Mucosa of stomach (tissue), 1 donor: ENCODE results near the gene RGL2.

Source experiments
- H3K27me3 ChIP-seq: one replicate; pipeline ENCODE4 v1.7.0; 2013; ENCODE audit warnings: mild to moderate bottlenecking, low read length; ENCODE audit not compliant: control insufficient read depth, insufficient read depth
- H3K36me3 ChIP-seq: one replicate; pipeline ENCODE4 v1.7.0; 2013; ENCODE audit warnings: low read length; ENCODE audit not compliant: control insufficient read depth, insufficient read depth
- H3K4me1 ChIP-seq: one replicate; pipeline ENCODE4 v1.7.0; 2013; ENCODE audit warnings: mild to moderate bottlenecking, low read length; ENCODE audit not compliant: control insufficient read depth, insufficient read depth
- H3K4me3 ChIP-seq: one replicate; pipeline ENCODE4 v1.7.0; 2013; ENCODE audit warnings: low read length
- H3K9ac ChIP-seq: one replicate; pipeline ENCODE4 v1.7.0; 2013; ENCODE audit warnings: mild to moderate bottlenecking, low read length, moderate library complexity
- H3K9me3 ChIP-seq: one replicate; pipeline ENCODE4 v1.7.0; 2013; ENCODE audit warnings: mild to moderate bottlenecking, low read length, moderate library complexity; ENCODE audit not compliant: control insufficient read depth
- donor health status: Pancreatic carcinoma.

RGL2 gene

DNA sequence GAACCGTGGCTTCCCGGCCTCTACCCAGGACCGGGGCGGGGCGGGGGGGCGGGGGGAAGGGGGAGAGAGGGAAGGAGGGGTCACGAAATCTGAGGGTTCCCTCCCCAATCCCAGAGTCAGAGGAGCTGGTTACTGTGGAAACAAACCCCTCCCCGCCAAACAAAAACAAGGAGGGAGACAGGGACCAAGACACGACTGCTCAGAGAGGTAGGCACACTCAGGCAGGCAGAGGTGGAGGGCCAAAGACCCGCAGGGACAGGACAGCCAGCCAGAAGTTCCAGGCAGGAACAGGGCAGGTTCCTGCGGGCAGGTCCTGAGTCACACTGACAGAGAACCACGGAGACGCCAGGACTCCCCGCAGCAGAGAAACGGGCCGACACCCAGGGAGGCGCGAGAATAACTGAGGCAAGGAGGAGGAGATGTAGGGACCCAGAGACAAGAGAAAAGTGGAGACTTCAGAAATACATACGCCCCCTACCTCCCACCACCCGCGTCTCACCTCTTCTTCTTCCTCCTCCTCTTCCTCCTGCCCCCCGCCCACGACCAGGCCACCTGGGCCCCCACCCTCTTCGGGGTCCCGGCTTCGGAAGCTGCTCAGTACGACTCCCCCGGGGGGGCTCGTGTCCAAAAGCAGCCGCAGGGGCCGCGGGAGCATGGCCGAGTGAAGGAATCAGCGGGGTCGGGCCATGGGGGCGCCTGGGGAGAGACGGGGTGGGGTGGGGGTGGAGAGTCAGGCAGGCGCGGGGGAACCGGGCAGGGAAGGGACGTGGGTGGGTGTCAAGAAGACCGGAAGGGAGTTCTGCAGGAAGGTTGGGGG is 578 bp downstream of the RGL2 start:
- no peaks in the 10 kb centered on the region for H3K9me3 ChIP-seq
- peaks cover 7% of the 10 kb centered on the region for H3K36me3 ChIP-seq
- peak overlapping the region; percentile 95 for H3K9ac ChIP-seq
- peak overlapping the region; percentile 50 for H3K4me3 ChIP-seq
- H3K4me1 ChIP-seq = peaks cover 8% of the 10 kb centered on the region
- H3K27me3 ChIP-seq = no peaks in the 10 kb centered on the region

DNA sequence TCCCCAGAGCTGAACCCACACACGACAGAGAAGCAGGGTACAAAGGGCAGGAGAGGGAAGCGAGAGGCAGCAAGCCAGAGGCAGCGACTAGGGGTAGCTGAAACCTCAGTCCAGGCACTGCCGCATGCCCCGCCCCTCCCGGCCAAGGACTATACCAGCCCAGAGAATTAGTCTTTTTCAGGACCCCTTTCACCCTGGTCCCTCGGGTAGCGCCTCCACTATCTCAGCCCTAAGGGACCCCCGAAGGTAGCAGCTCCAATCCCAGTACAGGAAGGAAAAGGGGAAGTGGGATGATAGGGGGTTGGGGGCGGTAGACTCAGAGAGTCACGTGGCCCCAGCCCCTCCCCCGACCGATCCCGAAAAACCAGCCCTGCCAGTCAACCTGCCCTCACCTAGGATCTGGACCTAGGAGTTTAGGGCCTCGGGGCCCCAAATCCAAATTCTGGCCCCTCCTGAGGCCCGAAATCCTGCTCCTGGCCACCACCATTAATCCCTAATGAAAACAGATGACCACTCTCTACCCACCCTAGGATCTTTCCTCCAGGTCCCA is 1.3 kb downstream of the RGL2 start:
- H3K9me3 ChIP-seq = no peaks in the 10 kb centered on the region
- no peaks in the 10 kb centered on the region for H3K27me3 ChIP-seq
- H3K9ac ChIP-seq = peak overlapping the region; percentile 65
- peaks cover 8% of the 10 kb centered on the region for H3K4me1 ChIP-seq
- H3K36me3 ChIP-seq = peaks cover 7% of the 10 kb centered on the region
- no peak overlapping the region for H3K4me3 ChIP-seq

DNA sequence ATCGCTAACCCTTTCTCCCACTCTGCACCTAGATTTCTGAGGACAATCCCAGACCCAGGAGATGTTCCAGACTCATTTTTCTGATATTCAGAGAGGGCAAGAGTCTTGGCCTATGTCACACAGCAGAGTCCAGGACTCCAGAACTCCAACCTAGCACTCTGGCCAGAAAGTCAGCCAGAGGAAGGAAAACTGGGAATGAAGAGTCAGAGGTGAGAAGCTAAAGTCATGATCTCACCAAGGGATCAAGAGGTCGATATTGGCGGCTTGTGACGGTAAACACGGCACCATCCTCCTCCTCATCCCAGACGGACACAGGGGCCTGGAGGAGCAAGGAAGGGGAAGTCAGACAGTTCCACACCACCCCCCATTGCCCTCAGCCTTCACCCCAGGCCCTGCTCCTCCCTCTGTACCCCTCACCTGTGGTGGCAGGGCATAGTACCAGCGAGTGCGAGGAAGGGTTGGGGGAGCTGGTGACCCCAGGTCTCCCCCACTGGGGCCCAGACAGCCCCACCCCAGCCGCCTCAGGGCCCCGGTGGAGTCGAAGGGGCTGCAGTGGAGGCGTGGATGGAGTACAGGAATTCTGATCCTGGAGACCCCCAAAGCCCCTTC is 1.8 kb downstream of the RGL2 start:
- Histone ChIP-seq H3K4me3 (no peak overlapping the region), H3K4me1 (peaks cover 8% of the 10 kb centered on the region)

DNA sequence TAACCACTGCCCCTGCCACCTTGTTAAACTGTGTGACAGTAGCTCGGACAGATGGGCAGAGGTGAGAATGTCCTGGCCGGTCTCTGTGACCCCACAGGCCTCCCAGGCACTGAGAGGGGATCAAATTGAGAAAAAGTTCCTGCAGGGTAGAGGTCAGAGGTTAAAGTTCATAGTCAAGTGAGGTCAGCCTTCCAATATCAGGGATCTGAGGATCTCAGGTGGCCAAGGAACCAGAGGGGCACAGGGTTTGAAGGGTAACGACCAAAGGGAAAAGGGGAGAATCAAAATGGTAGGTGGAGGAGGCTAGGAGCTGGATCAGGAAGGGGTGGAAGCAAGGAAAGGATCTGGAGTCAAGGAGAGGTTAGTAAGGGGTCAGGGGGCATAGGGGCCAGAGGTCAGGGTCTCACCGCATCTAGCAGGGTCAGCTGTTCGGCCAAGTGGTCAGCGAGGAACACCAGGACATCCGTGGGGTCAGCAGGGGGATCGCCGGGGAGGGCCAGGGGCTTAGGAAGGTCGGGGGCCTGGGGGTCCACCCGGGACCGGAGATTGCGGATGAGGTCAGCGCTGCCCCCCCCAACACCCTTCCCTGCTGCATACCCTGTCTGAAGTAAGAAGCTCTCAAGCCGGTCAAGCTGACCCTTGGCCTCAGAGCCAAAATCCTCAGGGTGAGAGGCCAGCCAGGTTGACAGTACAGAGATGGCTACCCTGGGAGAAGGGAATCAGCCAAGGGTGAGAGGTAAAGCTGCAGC is 2.9 kb downstream of the RGL2 start:
- Histone ChIP-seq H3K4me1 (peaks cover 8% of the 10 kb centered on the region), H3K9ac (no peak overlapping the region), H3K4me3 (no peak overlapping the region), H3K9me3 (no peaks in the 10 kb centered on the region), H3K36me3 (peaks cover 7% of the 10 kb centered on the region), H3K27me3 (no peaks in the 10 kb centered on the region)

More for the DNA sequence above, 1.8 kb downstream of the RGL2 start:
- Histone ChIP-seq H3K9ac (peak overlapping the region; percentile 65), H3K36me3 (peaks cover 7% of the 10 kb centered on the region), H3K9me3 (no peaks in the 10 kb centered on the region), H3K27me3 (no peaks in the 10 kb centered on the region)

DNA sequence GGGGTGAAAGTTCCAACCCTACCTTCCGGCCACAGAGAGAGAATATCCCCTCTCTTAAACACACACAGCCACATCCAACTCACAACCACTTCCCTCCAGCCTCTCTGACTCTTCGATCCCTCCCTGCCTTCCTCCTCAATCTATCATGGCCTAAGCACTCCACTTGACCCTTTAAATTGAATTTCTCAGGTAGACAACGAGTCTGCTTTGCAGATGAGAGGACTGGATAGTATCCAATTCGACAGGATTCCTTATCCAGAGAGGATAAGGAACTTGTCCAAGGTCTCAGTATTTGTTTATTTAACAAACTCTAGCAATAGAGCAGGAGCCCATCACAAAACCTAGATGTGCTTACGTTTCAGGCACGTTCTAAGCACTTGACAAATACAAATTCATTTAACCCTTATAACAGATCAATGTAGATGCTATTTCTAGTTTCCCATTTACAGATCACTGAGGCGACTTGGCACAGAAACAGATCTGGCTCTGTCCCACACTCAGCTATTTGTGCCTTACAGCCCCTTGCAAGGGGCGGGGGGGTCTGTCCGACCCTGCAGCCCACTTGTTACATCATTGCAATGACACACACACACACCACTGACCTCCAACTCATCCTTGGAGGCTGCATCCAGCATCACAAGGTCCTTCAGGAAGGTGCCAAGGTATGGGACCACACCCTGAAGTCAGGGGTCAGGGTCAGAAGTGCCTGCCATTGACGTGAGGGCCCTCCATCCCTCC is 4.5 kb downstream of the RGL2 start:
- Histone ChIP-seq H3K4me3 (no peak overlapping the region), H3K9me3 (no peaks in the 10 kb centered on the region), H3K4me1 (peaks cover 16% of the 10 kb centered on the region), H3K27me3 (no peaks in the 10 kb centered on the region), H3K36me3 (peaks cover 7% of the 10 kb centered on the region), H3K9ac (no peak overlapping the region)

DNA sequence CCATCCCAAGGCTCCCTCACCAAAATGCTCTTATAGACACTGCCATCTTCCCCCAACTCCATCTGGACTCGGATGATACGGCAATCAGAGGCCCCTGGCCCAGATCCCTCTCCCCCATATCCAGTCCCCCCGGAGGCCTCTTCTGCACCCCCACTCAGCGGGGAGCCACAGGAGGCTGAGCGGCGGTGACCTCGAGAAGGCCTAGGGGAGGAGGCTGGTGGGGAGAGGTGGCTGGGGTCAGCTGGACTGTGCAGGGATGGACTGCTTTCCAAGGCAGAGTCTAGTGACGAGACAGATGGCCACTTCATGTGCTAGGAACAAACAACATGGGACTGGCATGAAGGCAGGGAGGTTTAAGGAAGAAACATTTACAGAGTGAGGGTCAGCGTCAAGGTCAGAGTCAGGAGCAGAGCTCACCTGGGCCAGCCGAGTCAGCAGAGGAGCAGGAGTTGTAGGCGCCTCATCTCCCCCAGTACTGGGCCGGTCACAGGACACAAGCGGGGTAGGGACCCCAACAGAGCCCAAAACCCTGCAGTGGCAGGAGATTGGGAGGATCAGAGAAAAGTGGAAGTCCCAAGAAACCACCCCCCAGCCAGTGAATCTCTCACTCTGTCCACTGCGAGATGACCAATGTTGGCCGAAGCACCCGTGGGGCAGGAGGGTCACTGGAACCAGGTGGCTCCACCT is 5.6 kb downstream of the RGL2 start:
- peaks cover 7% of the 10 kb centered on the region for H3K36me3 ChIP-seq
- H3K4me1 ChIP-seq = peaks cover 20% of the 10 kb centered on the region
- no peak overlapping the region for H3K9ac ChIP-seq
- no peaks in the 10 kb centered on the region for H3K27me3 ChIP-seq
- no peak overlapping the region for H3K4me3 ChIP-seq
- no peaks in the 10 kb centered on the region for H3K9me3 ChIP-seq

DNA sequence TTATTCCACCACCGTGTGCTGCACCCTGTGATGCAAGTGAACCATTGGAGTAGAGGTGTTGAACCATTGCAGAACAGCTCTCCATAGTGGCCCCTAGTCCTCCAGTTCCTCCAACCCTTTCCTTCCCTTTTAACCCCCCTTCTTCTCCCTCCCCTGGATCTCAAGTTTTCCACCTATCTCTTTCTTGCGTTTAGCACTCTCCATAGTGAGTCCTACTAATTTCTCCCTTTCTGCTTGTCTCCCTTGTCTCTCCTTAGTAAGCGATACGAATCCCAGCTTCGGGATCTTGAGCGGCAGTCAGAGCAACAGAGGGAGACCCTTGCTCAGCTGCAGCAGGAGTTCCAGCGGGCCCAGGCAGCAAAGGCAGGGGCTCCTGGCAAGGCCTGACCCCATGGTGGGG is 8.3 kb downstream of the RGL2 start:
- H3K36me3 ChIP-seq = no peaks in the 10 kb centered on the region
- peaks cover 16% of the 10 kb centered on the region for H3K4me1 ChIP-seq
- no peaks in the 10 kb centered on the region for H3K9me3 ChIP-seq
- H3K27me3 ChIP-seq = no peaks in the 10 kb centered on the region
- H3K4me3 ChIP-seq = peak overlapping the region; percentile 78
- peak overlapping the region; percentile 77 for H3K9ac ChIP-seq

DNA sequence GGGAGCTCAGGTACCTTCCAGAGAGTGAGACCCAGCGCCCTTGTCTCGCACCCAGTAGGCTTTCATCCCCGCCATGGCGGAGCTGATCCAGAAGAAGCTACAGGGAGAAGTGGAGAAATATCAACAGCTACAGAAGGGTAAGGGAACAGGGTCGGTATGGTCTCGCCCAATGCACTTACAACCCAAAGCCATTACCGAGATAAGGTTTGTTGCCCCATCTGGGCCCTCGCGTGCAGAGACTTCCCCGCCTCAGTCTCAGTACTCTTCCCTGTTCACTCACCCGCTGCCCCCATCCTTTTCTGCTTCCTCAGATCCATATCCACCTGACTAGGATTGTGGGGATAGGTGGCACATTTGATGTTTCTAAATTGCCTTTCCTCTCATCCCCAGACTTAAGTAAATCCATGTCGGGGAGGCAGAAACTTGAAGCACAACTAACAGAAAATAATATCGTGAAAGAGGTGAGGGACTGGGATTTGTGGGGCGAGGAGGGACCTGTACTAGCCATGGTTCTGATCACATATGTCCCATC is 8.9 kb downstream of the RGL2 start:
- H3K36me3 ChIP-seq = no peaks in the 10 kb centered on the region
- H3K4me3 ChIP-seq = peak overlapping the region; percentile 78
- H3K4me1 ChIP-seq = peaks cover 16% of the 10 kb centered on the region
- peak overlapping the region; percentile 77 for H3K9ac ChIP-seq
- no peaks in the 10 kb centered on the region for H3K27me3 ChIP-seq
- H3K9me3 ChIP-seq = no peaks in the 10 kb centered on the region

DNA sequence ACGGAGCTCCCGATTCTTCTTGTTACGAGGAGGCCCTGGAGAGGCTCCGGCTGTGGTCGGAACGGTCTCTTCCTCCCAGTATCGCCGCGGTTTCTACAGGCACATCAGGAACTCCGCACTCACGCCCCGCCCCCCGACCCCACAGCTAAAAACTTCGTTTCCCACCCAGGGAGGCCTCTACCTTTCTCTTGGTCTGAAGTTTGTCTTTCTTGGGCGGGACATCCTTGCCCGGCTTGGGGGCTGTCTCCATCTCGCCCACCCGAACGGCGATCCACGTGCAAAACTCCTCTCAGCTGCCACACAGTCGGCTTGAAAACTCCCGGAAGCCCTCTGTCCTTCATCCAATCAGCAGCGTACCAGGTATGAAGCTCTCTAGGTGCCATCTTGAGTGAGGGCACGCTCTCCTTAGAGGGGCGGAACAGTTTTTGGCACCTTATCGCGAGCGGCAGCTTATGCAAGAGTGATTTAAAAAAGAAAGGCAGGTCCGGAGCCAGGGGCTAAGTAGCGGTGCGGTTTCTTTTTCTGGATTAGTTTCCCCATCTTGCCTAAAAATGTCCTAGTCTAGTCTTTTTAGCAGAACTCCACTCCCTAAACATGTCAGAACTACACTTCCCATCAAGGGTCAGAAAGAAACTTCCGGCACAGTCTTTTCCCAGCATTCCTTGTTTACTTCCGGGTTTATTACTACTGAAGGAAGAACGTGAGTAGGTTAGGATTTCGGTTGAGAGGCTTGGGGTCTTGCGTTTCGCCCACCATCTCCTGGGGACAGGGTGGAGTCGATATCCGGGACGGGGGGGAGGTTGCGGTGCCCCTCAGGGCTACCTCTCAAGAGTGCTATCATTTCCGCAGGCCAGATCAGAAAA is 9.6 kb downstream of the RGL2 start, which contains the start of the genes PFDN6 and WDR46:
Gene PFDN6 (plus strand): TSS at position 681 of the 863 bp plus-strand sequence. CDS start 256 bp downstream, outside the sequence.
Gene WDR46 (minus strand): TSS at position 319 of the 863 bp plus-strand sequence. CDS start 69 bp downstream, at position 250.
- Histone ChIP-seq H3K4me1 (peaks cover 16% of the 10 kb centered on the region), H3K36me3 (no peaks in the 10 kb centered on the region), H3K9me3 (no peaks in the 10 kb centered on the region), H3K27me3 (no peaks in the 10 kb centered on the region), H3K9ac (peak within 1 kb of the TSS; percentile 77), H3K4me3 (peak within 1 kb of the TSS; percentile 78)
